HG03025 (cell line): ENCODE results near the gene CCDC70.
"Not testable (repeated sequence)": the region's sequence is repeated elsewhere in the genome, so short reads cannot be mapped to it uniquely, and the experiment has no call there.

Experiments
- ATAC-seq: cut with Tn5 transposase; IDR thresholded peaks from one replicate; pipeline ENCODE4 v1.9.1; 2021; ENCODE audit warnings: mild to moderate bottlenecking, moderate library complexity; ENCODE audit not compliant: unreplicated experiment, low FRiP score

CCDC70 gene

DNA sequence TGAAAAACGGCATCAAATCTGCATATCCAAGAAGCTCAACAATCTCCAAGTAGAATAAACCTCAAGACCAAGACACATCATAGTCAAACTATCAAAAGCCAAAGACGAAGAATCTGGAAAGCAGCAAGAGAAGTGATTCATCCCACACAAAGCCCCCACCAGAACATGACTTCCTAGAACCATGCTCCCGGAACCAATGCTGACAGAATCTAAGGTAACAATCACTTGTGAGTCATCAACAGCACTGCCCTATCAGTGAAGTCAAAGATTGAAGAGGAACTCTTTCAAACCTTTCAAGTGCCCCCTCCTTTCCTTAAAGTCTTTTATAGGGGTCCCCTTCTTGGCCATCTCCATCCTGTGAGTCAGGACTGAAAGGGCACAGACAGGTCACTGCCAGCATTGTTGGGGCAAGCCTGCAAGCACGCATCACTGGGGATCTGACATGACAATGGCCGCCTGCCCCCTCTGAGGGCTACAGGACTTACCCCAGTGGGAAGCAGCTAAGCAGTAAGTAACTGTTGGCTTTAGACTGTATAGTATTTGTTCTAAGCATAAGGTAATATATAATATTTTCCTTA is at the start of gene CCDC70:
Gene CCDC70 (plus strand): TSS at position 247 of the 578 bp plus-strand sequence. CDS start 3,443 bp downstream, outside the sequence.
- no peak for ATAC-seq

DNA sequence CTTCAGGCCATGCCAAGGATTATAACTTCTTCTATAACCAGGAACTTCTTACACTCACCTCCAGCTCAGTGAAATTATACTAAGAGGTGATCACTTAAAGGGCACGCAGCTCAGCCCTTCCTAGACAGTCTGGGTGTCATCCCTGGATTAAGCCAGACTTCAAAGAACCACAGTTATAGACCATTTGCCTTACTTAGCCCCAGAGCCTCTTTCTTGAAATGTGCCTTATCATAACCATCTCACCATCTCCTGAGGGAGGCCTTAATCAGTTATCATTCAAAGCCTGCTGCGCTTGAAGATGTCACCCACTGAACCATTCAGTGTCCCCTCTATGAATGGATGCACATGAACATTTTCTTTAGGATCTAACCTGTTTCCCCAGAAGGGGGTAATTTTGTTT is 47.7 kb upstream of the CCDC70 start:
- ATAC-seq, result no peak

DNA sequence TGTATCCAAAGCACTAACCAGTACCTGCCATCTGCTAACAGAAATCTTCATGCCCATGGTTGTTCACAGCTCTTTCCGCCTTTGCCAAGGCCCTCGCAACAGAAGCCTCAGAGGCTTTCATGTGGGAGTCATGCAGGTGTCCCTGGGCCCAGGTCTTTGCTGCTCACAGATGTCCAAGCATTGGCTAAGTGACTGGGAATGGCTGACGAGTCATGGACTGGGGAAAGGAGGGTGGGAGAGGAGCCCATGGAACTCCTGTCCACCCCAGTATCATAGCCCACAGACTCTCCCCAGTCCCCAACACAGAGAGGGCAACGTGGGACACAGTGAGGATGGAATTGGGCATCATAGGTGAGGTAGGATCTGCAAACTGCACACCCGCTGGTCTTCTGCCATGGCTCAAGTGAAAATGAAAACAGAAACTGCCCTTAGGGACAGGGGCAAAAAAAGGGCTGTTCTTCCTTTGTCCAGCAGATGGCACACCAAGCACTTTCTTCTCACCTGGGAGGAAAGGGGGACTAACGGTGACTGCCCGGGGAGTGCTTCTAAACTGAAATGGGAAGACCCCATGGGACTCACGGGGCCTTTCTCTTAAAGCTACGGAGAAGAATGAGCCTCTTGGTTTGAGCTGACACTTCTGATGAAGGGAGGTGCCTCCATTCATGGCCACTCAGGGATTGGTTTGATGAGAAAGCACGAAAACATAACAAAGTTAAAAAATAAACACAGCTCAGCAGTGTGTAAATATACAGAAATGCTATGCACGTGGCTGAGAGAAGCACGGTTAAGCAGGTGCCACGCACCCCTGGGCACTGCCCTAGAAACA is 46.7 kb upstream of the CCDC70 start:
- peak; percentile 76 for ATAC-seq

DNA sequence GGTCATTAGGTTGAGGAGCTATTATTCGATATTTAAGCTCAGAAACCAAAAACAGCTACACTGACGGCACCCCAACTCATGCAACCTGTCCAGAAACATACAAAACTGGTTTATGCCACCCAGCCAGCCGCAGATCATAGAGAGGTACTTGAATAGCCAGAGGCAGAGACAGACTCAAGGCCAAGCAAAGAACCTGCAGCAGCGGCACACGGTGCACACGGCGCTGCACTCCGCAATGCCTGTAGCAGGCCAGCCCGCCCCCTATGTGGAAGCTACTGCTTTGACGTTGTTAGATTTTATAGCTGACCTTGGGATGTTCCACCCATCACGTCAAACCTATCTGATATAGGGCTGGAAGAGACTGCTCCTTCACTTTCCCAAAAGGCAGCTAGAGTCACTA is 45.9 kb upstream of the CCDC70 start:
- no peak for ATAC-seq

DNA sequence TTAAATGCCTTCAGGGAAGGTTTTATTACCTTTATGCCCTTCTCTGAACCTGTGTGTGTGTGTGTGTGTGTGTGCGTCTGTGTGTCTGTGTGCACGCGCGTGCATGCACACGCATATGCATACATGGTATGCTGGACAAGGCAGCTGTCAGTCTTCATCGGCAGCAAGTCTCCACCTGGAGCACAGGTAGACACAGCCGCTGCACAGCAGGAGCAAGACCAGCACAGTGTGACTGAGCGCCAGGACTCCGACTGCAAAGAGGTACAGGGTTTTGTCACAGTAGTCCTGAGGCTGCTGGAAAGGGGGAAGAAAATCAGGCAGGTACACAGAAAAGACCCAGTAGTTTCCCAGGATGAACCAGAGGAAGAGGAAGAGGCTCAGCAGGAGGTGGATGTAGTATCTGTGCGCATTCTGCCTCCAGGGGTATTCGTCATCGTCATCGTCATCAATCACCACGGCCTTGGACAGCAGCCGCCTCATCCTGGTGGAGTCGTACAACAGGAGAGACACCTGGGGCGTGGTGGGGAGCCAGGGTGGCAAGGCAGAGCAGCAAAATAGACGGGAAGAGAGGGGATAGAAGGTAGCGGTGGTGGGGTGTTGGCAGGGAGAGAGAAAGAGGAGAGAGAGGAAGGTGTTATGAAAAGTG is 45.0 kb upstream of the CCDC70 start:
- no peak for ATAC-seq

DNA sequence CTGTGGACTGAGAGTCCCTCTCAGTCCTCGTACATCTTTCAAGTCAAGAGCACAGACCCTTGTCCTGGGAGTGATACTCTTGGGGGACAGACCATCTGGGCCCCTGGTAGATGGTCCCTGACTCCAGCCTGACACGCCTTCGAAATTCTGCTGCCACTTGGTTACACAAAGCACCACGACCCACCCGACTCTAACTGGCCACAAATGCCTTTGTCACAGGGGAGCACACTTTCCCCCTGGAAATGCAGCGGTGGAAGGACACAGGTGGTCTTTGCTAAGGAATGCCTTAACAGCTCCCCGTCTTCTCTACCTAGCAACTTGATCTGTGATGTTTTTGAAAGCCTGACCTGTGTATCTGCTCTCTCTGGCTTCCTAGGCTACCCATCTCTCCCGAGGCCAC is 44.1 kb upstream of the CCDC70 start:
- no peak for ATAC-seq

DNA sequence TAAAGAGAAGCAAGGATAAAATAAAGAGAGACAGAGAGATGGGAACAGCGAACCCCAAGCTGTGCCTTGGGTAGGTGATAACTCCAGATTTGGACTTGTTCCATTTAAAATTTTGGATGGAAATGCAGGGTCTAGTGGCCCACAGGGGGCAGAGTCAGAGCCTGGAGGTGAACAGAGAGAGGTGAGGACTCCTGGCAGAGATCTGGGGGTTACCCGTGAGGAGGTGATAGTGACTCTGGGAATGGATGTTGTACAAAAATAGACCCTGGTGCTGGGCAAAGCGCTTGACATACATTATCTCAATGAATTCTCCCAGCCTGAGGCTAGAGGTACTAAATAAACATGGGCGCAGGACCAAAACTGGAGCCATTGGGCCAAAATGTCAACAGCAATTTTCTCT is 43.5 kb upstream of the CCDC70 start:
- no peak for ATAC-seq

DNA sequence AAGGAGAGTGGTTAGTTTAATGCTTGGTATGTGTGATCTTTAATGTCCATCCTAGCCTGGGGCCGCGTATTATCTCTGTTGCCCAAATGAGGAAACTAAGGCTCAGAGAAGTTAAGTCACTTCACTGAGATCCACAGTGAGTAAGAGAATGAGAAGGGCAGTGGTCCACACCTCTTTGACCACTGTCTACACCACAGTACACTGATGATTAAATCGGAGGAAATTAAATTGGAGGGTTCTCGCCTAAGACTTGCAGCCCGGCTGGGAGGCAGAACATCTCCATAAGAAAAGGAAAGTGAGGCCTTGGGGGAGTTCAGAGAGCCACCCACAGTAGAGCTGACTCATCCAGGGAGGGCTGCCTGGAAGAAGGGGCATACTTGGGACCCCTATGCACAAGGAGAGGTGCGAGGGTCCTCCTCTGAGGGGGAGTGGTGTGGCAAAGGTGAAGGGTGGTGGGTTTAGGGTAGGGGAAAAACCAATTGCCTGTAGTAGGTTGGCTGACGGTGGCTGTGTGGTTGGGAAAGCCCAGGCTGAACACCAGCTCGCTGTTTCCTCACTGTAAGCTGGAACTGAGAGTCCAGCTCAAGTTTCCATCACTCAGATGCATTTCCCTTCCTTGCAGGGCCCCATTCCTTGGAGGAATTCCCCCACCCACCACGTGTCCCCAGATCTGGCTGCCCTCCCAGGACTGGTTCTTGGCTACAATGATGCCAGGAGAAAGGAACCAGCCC is 42.8 kb upstream of the CCDC70 start:
- ATAC-seq, result no peak

DNA sequence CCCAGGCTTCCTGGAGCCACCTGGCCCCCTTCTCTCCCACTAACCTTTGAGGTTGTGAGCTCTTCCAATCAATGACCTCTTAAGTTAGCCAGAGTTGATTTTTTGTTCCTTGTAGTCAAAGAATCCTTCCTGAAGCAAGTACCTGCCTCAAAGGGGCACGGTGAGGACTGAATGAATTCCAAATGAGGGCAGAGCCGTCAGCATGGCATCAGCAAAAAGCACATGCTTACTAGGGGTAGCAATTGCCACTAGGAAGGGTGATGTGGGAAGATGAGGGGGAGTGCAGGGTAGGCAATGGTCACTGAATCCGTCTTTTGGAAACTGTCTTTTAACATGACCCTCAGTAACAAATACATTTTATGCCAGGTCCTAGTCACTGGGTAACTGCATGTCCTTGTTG is 42.2 kb upstream of the CCDC70 start:
- no peak for ATAC-seq

DNA sequence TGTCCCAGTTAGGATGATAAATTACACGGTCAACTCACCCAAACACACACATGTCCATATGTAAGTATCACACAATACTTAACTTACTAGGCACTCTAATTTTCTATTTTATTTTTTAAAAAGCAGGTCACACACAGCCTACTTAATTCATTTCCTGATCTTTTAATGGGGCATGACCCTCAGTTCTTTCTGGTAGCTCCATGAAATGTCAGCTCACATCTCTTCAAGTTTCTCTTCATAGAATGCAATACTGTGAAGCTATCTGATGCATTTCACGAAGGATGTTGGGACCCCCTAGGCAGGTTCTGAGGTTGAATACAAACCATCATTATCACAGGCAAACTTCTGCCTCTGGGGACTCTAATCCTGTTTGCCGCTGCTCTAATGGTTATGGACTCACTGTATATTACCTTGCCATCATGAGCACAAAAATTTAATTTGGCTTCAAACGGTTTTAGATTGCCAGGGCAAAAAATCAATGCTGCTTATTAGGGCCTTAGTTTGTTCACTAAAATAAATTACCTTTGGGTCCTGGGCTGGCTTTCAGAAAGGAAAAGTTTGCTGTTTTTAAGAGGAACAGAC is 41.7 kb upstream of the CCDC70 start:
- no peak for ATAC-seq

DNA sequence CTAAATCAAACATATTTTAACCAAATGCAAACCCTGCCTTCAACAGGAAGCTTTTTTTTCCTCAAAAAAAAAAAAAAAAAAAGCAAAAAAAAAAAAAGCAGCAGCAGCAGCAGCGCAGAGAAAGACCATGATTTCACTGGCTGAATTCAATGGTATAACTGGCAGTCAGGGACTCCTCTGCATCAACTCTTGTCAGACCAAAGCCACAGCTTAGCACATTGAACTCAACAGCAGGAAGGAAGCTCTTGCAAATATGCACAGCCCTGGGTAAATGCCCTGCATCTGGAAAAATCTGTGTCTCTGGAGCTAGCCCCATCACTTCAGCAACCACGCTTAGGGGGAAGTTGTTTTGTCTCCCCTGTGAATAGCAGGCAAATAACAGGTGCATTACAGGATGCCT is 40.2 kb upstream of the CCDC70 start:
- no peak for ATAC-seq

DNA sequence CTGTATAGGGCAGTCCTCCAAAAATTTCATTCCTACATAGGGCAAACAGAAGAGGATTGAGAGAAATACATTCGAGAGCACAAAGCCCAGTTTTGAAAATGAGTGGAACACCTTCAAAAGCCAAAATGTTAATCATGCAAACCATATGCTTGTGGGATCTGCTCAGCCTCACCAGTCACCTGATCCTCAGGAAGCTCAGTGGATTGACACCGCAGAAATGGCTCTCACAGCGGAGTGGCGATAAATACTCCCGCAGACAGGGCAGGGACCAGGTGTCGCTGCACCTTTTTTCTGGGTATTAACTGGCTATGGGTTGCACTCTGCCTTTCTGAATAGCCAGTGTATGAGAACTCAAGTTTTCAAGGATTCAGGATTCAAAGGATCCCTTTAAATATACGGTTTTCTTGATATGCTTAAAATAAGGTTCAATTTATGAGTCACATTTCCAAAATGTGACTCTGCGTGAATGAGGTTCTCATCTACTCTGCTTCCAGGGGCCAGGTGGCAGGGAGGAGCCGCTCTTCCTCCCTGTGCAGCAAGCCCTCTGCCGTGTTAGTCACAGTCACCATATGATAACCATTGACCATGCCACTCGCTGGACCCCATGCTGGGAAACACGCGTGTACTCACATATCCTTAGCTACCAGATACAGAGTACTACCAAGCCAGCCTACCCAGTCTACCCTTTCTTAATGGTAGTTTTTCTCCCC is 39.5 kb upstream of the CCDC70 start:
- no peak for ATAC-seq

DNA sequence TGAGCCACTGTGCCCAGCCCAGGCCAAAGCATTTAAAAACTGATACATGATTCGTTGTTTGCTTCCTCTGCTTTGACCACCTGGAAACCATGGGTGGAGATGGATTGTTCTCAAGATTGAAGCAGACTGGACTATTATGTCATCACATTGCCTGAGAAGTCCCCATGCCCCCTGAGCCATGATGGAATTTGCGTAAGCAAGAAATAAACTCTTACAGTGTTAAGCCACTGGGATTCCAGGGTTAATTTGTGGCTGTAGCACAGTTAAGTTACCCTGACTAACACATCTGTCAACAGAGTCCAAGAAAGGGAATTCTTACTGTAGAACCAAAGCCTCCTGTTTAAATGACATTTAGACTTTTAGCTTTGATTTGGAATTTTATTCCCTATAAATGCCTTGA is 38.4 kb upstream of the CCDC70 start:
- ATAC-seq, result no peak

DNA sequence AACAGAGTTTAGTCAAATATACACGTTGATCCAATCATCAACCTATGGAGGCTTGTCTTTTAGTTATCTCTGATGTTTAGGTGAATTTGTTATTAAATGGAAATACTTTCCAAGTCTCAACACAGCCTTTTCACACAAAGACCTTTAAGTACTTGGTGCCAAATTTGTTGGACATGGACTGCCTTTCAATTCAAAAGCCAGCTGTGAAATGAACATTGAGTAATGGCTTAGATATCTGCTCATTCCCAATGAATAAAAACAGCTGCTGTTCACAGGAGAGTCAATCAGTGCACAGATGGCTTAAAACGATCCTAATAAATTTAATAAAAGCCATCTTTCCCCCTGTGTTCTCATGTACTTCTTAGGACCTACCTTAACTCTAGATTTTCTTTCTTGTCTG is 37.9 kb upstream of the CCDC70 start:
- ATAC-seq, result no peak

DNA sequence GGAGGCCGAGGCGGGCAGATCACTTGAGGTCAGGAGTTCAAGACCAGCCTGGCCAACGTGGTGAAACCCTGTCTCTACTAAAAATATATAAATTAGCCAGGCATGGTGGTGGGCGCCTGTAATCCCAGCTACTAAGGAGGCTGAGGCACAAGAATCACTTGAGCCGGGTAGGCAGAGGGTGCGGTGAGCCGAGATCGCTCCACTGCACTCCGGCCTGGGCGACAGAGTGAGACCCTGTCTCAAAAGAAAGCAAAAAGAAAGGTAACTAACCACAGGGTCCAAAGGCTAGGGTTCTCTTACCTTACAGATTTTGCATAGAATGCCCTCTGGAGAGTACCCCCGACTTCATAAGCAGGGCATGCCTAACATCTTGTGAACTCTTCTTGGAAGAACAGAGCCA is 37.1 kb upstream of the CCDC70 start:
- ATAC-seq, result not testable (repeated sequence)

DNA sequence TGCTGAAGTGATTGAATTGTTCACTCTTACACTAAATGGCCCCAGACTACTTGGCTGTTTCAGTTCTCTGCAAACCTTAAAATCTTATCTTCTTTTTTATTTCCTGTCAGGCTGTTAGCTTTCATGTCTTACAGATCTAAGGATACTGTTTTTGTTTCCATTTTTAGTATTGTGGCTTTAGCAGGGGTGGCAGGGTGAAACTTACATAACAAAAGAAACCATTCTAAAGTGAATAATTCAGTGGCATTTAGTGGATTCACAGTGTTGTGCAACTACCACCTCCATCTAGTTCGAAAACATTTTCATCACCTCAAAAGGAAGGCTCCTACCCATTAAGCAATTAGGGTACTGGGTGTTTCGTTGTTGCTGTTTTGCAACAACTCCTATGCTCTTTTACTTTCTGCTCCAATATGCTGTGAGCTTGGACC is 36.6 kb upstream of the CCDC70 start:
- no peak for ATAC-seq

DNA sequence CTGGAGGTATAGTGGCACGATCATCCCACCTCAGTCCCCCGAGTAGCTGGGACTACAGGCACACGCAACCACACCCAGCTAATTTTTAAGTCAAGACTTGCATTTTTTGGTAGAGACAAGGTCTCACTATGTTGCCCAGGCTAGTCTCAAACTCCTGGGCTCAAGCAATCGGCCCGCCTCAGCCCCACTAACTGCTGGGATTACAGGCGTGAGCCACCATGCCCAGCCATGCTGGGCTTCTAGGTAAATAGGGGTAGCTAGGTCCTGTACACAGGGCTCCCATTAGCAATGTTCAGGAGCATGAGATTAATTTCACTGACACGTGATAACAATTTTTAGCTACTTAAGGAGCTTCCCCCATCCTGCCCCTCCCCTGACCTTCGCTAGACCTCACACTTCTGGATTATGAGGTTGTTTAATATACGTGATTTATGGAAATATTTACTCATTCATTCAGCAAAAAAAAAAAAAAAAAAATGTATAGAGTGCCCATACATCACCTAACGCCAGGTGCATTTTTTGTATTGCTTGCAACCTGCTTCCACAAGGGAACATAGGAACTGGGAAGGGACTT is 36.0 kb upstream of the CCDC70 start:
- no peak for ATAC-seq

DNA sequence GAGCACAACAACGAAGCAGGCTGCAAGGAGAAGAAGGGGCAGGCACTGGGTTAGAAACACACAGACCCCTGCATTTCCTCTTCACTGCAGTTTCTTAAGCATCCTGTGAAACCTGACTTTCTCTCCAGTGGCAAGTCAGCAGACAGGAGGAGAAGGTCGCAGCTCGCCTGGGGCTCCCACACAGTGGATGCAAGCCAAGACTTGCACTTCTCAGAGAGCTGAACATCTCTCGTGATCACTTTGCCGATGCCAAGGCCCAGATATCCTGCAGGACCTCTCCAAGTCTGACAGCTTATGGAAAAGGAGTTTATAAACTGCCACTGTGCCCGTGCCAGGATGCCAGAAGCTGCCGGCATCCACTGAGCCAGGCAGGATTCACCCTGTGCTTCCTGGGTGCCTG is 35.2 kb upstream of the CCDC70 start:
- no peak for ATAC-seq

DNA sequence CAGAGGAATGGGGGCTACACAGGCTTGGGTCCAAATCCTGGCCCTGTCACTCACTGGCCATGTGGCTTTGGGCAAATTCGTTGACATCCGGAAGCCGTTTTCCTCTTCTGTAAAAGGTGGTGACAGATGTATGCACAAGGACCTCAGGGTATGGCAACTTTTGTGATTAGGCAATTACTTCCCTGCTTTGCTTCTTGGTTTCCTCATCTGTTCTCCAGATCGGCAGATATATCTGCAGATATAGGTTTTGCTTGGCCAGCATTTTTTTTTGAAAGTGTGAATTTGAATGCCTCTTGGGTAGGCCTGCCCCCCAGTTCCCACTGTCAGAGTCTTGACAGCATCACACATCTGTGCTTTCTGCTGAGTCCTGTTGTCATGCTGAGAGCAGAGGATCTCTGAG is 34.5 kb upstream of the CCDC70 start:
- no peak for ATAC-seq
